Neural progenitor cell (in vitro differentiated cells): ENCODE data around the gene SET.
"Not testable (repeated sequence)": the region's sequence is repeated elsewhere in the genome, so short reads cannot be mapped to it uniquely, and the experiment has no call there.

Experiments
- CTCF ChIP-seq: fragments of 200-600 bp; sonication (generic); IDR thresholded peaks from 2 replicates; pipeline ENCODE4 v1.5.1; 2017; ENCODE audit warnings: antibody characterized with exemption, mild to moderate bottlenecking
- EZH2 ChIP-seq: fragments of 200-600 bp; sonication (generic); IDR thresholded peaks from 2 replicates; pipeline ENCODE4 v1.6.1; 2017; ENCODE audit warnings: antibody characterized with exemption, mild to moderate bottlenecking, moderate library complexity
- EZH2phosphoT487 ChIP-seq: fragments of 200-600 bp; sonication (generic); IDR thresholded peaks from 2 replicates; pipeline ENCODE4 v1.6.1; 2017; ENCODE audit warnings: antibody characterized with exemption

- TF ChIP-seq CTCF, EZH2, EZH2phosphoT487: not testable (repeated sequence)
Observed at GRCh38 chr9:128699096-128699795, 10.2 kb downstream of the SET start.
